GM21576 (cell line): ENCODE data around the gene CPO.

Source experiments
- ATAC-seq: cut with Tn5 transposase; IDR thresholded peaks from one replicate; pipeline ENCODE4 v1.9.1; 2021; ENCODE audit warnings: mild to moderate bottlenecking, moderate library complexity; ENCODE audit not compliant: unreplicated experiment

Gene CPO

DNA sequence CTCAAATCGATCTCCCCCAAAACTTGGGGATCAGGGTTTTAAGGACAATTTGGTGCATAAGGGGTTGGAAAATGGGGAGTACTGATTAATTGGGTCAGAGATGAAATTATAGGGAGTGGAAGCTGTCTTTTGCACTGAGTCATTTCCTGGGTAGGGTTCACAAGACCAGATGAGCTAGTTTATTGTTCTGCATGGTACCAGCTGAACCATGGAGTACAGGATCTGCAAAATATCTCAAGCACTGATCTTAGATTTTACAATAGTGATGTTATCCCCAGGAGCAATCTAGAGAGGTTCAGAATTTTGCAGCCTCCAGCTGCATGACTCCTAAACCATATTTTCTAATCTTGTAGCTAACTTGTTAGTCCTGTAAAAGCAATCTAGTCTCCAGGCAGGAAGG, 73.1 kb downstream of the CPO start:
- no peak for ATAC-seq

GRCh38 chr2:207014424-207014823, 75.1 kb downstream of the CPO start:
- no peak for ATAC-seq

- ATAC-seq = no peak
Measured at GRCh38 chr2:207015901-207016300, 76.6 kb downstream of the CPO start.
